Colon (tissue), 2 donors: Measurements from ENCODE around the gene CHD6.

Experiments used
- FAIRE-seq: peaks from 2 replicates; lab custom pipeline; 2012; peaks lifted over from hg19 to GRCh38; lab: Jason Lieb, UNC
- donor health status: control.
- donor health status: control.

CHD6 gene

DNA sequence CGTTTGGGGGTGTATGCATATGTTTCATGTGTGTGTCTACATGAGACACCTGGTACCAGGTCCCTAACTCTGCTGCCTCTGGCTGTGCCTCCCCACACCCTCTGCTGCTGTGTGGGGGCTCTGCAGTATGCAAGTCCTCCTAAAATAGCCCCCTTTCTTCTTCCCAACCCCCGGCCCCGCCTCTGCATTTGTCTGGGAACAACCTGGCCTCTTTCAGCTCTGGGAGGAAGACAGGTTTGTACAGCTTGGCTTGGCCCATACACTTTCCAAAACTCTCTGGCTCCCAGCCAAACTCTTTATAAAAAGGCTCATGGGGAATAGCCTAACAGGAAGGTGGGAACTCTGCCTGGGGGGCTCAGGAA lies 224.5 kb downstream of the CHD6 start:
- FAIRE-seq = no peak

DNA sequence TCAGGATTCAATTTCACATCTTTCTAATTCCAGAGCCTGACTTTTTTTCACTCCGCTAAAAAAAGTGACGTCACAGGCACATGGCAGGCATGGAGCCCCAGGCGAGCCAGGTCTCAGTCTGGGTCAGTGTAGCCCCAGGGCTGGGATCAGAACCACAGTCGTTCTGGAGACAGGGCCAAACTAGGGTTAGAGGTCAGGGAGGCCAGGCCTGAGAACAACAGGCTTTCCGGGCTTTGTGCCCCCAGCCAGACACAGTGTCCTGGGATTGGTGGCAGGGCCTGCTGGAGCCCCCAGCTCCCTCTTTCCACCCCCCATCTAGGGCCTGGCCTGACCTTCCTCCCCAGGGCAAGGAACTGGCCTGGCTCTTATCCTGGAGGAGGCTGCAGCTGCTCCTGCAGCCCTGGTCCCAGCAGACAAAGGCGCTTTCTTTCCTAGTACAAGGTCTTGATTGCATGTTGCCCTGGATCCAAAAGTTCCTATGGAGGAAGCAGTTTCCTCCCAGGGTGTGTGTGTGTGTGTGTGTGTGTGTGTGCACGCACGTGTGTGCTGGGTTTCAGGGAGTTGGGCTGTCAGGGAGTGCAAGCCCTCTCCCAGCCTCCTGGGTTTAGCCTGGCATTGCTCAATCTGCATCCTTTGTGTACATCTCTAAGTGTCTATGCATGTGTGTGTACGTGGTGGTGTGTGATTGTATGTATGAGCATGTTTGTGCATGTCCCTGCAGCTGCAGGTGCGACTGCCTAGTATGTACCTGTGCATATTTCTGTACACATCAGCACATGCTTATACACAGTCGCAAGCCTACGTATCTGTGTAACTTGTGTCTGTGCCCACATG lies 225.1 kb downstream of the CHD6 start:
- no peak for FAIRE-seq

DNA sequence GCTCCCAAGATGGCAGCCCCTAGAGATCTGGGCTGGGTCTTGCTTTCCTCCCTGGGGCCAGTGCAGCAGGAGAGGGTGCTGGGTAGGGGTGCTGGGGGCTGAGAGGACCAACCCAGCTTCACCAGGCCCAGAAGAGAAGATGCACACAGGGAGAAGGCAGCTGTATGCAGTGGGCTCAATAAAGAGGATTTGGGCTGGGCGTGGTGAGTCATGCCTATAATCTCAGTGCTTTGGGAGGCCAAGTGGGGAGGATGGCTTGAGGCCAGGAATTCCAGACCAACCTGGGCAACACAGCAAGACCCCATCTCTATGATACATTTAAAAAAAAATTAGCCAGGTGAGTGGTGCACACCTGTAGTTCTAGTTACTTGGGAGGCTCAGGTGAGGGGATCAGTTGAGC lies 225.9 kb downstream of the CHD6 start:
- FAIRE-seq = no peak

DNA sequence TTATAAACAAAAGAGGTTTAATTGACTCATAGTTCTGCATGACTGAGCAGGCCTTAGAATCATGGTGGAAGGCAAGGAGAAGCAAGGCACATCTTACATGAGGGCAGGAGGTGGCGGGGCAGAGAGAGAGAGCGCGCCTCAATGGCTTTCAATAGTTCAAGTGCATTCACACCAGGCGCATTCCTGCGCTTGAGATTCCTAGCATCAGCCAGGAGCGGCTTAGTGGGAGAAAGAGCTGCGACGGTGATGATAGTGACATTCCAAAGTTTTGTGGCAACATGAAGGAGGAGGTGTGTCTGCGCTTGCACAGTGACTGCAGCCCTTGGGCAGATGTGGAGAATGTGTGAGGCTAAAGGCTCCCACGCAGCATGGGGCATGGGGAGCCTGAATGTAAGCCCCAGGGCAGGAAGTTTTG lies 226.6 kb downstream of the CHD6 start:
- no peak for FAIRE-seq

DNA sequence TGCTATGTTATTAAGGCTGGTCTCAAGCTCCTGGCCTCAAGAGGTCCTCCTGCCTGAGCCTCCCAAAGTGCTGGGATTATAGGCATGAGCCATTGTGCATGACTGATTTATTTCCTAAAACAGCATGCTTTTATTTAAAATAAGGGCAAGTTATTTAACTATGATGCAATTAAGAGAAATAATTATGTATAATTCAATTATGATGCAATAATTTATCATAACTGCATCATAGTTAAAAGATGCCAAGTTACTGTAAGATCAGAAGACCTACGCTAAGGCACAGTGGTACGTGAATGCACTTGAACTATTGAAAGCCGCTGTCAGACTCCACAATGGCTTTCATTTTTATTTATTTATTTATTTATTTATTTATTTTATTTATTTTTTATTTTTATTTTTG lies 227.3 kb downstream of the CHD6 start:
- no peak for FAIRE-seq

DNA sequence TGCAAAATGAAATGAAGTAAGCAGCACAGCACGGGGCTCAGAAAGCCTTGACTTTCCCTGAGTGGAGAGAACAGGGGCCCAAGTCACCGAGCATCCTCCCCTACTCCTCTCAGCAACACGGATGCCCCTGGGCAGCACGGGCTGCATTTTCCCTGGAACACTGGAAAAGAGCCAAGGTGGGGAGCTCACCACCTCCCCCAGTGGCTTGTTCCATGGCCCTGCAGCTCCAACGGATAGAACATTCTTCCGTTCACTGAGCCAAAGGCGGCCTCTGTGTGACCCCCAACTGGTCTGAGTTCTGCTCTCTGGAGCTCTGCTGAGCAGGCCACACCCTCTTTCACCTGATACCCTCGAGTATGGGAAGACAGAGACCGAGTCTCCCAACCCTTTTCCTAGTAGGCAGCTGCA lies 230.7 kb downstream of the CHD6 start:
- no peak for FAIRE-seq

DNA sequence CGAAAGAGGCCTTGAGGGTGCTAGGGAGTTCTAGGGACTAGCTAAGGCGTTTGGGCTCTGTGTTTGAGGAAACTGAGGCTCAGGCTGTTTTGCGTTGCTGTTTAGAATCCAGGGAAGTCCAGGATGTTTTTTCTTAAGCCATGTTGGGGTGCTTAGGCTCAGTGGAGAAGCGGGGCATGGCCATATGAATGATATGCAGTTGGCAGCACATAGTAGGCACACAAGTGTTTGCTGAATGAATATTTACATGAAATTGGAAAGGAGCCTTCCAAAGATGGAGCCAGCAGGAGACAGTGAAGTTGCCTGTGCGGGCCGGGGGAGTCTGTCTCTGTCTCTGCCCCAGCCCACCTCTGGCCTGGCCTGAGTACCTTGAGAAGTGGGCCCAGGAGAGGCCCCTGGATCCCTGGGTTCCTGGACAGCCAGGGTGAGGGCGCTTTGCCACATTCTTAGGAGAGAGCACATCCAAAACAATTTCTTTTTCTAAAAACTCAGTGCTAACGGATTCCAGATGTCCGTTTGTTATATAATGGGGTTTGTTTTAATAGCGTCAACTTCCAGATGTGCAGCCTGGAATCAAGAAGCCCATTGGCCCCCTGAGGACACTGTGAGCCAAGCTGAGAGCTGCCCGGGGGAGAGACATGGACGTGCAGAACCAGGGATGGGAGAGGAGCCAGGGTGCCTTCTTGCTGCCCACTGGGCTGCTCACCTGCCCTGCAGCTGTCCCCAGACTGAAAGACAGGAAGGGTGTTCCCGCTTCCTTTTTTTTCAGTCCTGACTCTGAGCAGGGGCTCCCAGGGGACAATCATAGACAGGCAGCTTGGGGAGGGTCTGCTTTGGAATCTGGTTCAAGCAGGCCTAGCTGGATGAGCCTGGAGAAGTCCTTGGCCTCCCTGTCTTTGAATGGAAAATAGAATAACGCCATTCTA lies 231.4 kb downstream of the CHD6 start:
- no peak for FAIRE-seq

DNA sequence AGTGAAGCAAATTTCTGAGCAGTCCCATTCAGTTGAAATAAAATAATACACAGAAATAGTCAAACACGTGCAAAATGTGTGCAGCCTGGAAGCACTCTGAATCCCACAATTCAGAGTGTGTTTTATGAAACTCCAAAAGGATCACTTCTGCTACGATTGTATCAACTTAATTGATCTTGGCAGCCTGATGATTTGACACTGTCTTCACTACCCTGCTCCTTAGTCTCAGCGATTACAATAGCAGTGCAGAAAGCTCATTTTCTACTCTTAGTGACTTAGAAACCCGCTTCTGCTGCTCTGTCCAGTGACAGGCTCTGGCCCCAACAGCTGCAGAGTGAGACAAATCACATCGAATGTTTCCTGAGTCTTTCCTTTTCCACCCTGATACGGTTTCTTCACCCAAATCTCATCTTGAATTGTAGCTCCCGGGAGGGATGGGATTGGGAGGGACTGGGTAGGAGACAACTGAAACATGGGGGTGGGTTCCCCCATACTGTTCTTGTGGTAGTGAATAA lies 235.3 kb downstream of the CHD6 start:
- no peak for FAIRE-seq

DNA sequence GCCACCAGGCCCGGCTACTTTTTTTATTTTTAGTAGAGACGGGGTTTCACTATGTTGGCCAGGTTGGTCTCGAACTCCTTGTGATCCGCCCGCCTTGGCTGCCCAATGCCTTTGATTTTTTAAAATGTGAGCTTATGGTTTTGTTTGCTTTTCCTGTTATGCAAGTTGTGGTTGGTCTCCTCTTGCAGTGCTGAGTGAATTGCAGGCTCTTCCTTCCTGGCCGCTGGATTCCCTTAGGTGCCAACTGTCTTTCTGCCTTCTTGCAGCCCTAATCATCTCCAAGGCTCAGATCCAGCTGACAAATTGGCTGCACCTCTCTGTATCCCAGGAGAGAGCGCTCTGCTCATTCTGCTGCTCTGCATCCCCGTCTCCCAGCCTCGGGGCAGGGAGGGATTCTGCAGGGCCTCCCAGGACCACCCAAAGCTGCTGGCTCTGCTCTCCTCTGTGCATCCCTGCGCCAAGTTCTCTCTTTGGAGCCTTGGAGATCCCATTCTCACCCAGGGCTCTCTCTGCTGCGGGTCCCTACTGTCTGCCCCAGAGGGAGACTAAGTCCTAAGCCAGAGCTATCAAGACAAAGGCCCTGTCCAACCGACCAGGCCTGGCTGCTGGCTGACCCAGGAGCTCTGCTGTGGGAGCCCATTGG lies 237.5 kb downstream of the CHD6 start:
- FAIRE-seq = no peak

DNA sequence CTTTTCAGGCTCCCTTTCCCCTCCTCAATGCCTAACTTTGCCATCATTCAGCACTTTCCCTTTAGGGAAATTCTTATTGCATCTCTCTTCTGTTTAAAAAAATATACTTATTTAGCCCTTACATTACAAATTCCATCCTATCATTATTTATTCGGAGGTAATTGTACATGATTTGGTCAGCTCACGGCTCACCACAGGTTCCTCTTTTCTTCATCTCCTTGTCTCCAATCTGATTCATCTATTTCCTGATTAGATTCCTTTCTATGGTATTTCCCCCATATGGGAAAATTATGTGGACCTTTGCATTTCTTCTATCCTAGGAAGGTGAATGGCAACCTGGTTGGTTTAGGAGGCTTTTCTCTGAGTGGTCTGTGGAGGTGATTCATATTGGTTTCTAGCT lies 238.6 kb downstream of the CHD6 start:
- FAIRE-seq = no peak

DNA sequence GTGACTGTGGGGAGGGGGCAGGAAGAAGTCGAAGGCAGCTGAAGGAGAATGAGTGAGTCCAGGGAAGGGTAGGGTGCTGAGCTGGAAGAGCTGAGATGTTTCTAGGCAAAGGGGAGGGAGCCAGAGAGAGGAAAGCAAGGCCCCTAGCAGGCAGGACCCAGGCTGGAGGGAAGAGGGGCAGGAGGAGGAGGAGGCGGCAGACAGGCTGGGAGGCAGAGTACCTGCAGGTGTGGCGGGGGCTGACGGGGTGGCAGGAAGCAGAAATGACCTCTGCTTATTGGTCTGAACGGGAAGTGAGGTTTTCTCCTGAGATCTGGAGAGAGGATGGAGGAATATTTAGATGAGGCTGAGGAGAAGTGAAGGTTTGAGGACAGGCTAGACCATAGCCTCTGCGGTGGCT lies 240.9 kb downstream of the CHD6 start:
- no peak for FAIRE-seq

DNA sequence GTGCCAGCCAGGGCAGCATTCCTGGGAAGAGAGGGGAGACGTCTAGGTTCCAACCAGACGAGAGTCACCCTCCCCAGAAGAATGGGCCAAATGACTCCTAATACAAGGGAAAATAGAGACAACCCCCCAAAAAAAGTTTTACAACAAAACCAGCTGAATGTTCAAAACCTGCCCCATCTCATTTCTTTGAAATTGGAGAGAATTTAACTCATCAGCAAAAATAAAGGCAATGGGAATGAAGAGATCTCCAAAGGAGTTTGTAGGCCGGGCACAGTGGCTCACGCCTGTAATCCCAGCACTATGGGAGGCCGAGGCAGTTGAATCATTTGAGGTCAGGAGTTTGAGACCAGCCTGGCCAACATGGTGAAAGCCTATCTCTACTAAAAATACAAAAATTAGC lies 241.8 kb downstream of the CHD6 start:
- no peak for FAIRE-seq

DNA sequence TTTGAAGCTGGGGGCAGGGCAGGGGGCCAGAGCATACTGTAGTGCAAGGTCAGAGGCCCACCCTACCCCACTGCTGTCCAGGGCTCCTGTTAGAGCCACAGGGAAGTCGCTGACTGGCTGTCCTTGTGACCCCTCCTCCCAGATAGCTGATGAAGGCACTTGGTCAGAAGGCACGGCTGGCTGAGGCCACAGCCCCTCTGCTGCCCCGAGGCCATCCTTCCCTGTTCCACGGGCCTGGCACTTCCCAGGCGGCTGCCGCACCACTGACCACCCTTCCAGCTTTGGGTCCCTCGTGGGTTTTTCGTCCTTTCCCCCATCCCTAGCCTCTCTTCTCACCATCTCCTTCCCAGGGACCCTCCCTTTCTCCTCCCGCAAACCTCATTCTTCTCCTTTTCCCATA lies 242.3 kb downstream of the CHD6 start:
- no peak for FAIRE-seq

DNA sequence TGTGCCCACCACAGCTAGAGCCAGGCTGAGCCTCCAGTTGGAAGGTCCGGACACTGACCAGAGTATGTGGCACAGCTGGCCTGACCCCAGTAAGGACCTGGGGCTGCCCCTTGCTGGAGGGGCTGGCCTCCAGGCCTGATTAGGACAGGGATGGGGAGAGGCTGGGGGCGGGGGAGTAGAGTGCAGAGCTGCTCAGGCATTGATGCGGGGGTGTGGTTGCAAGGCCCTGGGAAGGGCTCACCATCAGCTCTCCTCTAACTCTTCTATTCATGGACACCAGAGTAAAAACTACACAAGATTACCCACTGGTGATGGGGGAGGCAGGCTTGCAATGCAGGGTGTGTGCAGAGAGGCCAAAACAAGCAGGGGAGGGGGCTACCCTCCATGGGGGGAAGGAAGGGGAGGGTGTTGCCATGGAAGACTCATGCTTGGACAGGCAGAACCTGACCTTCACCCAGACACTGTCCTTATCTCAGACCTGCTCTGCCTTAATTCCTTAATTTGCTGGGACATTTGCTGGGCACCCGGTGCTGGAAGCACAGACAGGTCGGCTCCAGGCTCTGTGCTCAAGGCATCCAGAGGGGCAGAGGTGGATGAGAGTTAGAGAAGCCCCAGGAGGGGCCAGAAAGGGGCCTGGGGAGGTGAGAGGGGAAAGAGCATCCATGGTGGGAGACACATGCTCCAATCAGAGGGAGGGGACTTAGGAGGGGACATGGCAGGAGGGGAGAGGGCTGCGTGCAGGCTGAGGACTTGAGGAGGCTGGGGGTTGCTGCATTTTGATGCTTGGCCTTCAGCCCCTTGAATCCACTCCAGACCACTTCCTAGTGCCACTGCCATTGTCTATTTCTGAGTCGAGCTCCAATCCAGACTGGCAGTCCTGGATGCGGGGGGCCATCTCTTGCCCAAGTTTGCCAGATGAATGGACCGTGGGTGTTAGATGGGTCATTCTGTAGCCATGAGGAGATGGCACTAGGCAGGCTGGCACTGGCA lies 244.0 kb downstream of the CHD6 start:
- no peak for FAIRE-seq

DNA sequence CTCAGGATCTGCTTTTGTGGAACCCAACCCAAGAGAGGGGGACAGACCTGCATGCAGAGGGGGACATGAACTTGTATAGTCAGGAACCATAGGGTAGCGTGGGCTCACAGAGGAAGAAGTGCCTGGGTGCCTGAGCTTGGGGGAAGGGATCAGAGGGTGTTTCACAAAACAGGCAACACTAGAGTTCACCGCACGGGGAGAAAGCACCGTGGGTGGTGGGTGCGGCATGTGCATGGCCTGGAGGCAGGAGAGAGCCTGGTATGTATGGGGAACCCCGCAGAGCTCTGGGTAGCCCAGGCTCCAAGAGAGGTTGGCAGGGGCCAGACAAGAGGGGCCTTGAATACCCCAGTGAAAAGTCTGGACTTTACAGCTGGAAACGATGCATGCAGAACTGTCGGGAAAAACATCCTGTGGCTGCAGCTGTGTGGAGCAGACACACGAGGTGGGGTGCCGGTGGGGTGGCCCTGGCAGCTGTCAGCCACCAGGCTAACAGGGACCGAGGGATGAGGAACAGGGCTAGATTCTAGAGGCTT lies 244.9 kb downstream of the CHD6 start:
- FAIRE-seq = no peak

DNA sequence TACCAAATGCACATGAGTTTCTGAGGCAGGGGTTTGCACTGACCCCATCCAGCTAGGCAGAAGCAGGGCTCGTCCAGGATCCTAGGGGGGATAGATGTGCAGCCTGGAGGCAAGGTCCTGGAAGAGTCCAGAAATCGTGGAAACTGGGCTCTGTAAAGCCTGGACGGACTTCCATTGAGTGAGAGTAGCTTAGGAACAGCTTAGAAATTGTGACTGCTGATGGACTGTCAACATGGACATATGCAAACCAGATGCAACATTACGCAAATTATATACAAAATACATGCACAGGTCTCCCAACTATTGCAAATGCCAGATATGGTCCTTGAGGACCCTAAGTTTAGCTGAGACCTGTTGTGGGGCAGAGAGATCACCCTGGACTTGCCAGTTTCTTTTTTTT lies 246.8 kb downstream of the CHD6 start:
- FAIRE-seq = no peak

DNA sequence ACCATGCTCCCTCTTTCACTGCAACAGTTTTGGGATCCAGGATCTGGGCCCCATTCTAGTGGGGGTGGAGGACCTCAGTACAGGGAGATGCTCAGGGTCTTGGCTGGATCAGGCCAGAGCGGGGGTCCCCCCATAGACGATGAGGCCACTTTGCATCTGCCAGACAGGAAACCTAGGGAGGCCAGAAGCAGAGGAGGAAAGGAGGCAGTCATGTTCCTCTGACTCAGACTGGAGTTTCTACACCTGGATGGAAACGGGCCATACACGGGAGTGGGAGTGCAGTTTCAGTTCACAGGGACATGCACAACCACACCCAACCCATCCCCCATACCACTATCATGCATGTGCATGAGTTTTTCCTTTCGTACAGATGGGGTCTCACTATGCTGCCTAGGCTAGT lies 248.0 kb downstream of the CHD6 start:
- FAIRE-seq = no peak

DNA sequence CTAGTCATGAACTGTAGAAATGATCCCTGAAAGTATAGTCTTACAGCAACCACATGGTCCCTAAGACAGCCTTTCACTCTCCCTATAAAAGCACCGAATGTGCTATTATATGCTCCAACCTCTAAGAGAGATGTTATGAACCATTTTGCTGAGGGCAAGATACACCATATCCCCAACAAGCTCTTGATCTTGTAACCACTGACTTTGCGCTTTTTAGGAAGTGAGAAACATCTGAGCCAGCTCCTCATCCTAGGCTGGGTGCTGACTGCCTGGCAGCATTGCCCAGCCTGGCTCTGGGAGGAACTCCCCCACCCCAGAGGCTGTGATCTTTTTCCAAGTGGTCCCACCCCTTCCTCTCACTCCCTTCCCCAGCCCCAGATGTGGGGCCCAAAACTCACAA lies 248.5 kb downstream of the CHD6 start:
- FAIRE-seq = no peak

DNA sequence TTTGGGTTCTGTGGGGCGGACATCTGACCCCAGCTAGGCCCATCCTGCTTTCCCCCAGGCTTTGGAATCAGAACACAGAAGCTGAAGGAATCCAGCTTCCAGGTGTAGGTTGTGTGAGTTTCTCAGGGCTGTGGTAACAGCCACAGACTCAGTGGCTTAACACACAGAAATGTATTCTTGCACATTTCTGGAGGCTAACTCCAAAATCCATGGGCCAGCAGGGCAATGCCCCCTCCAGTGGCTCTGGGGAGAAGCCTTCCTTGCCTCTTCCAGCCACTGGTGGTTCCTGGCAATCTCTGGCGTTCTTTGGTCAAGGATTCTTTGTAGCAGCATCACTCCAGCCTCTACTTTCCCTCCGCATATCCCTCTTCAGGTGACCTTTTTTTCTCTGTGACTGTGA lies 250.2 kb downstream of the CHD6 start:
- no peak for FAIRE-seq

DNA sequence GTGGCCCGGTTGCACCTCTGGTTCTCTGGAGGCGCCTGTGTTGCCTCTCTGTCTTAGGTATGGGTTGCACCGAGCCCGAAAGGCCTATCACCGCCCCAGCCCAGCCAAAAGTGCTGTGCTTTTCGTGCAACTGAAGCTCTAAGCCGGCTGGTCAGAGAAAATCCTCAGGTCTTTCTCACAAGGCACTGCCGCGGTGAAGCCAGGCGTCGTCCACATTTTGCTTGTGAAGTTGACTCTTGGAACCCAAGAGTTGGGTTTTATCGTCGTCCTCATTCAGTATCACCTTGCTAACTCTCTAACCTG lies 250.8 kb downstream of the CHD6 start:
- no peak for FAIRE-seq
